SU-DHL-6 (cell line): Measurements from ENCODE around the gene PRKN.

ENCODE experiments used
- H2AFZ ChIP-seq: fragments of 200-600 bp; sonication (generic); 2 replicates; pipeline ENCODE4 v1.6.1; 2014; ENCODE audit warnings: low read depth, mild to moderate bottlenecking, moderate library complexity, mixed read lengths, antibody characterized with exemption, low read length; ENCODE audit not compliant: severe bottlenecking
- H3F3A ChIP-seq: fragments of 200-600 bp; shearing (Covaris generic); 2 replicates; pipeline ENCODE4 v1.6.0; 2016; ENCODE audit warnings: antibody characterized with exemption, mild to moderate bottlenecking; ENCODE audit not compliant: insufficient read depth
- H3K27ac ChIP-seq: fragments of 200-600 bp; sonication (generic); 2 replicates; pipeline ENCODE4 v1.5.1; 2016; ENCODE audit warnings: low read depth, mild to moderate bottlenecking, low read length, moderate library complexity, mixed read lengths
- H3K27me3 ChIP-seq: fragments of 200-600 bp; sonication (generic), shearing (Covaris generic); 2 replicates; pipeline ENCODE4 v1.6.0; 2014; ENCODE audit warnings: mild to moderate bottlenecking, low read length
- H3K36me3 ChIP-seq: fragments of 200-600 bp; sonication (generic); 2 replicates; pipeline ENCODE4 v1.6.1; 2014; ENCODE audit warnings: mild to moderate bottlenecking, low read length, mixed read lengths
- H3K4me2 ChIP-seq: fragments of 300-600, 200-600 bp; shearing (Covaris generic), sonication (generic); 2 replicates; pipeline ENCODE4 v1.6.0; 2014; ENCODE audit warnings: low read length, low read depth, mild to moderate bottlenecking; ENCODE audit not compliant: poor library complexity, severe bottlenecking
- H3K4me3 ChIP-seq: fragments of 200-600 bp; sonication (generic); 2 replicates; pipeline ENCODE4 v1.5.1; 2014; ENCODE audit warnings: antibody characterized with exemption, low read length, mild to moderate bottlenecking, mixed read lengths; ENCODE audit not compliant: insufficient read depth, poor library complexity, severe bottlenecking
- H3K79me2 ChIP-seq: fragments of 200-600 bp; sonication (generic); 2 replicates; pipeline ENCODE4 v1.6.1; 2014; ENCODE audit warnings: mild to moderate bottlenecking, low read length, moderate library complexity; ENCODE audit not compliant: insufficient read depth
- H3K9ac ChIP-seq: fragments of 200-600 bp; sonication (generic); 2 replicates; pipeline ENCODE4 v1.7.0; 2014; ENCODE audit warnings: mild to moderate bottlenecking, low read length
- H3K9me2 ChIP-seq: fragments of 200-600 bp; sonication (generic); replicated peaks from 2 replicates; pipeline ENCODE4 v1.6.1; 2014; ENCODE audit warnings: low read length; ENCODE audit not compliant: insufficient read depth
- H3K9me3 ChIP-seq: fragments of 200-600 bp; sonication (generic); 2 replicates; pipeline ENCODE4 v1.6.1; 2014; ENCODE audit warnings: low read length, mixed read lengths; ENCODE audit not compliant: insufficient read depth
- H4K20me1 ChIP-seq: fragments of 200-600 bp; sonication (generic); 2 replicates; pipeline ENCODE4 v1.6.1; 2014; ENCODE audit warnings: low read depth, mild to moderate bottlenecking, antibody characterized with exemption, low read length, moderate library complexity, mixed read lengths
- CTCF ChIP-seq: fragments of 200-600 bp; sonication (generic); IDR thresholded peaks from one replicate; pipeline ENCODE4 v1.5.1; 2017; ENCODE audit warnings: antibody characterized with exemption, mild to moderate bottlenecking, low read length, moderate library complexity; ENCODE audit not compliant: insufficient read depth, poor library complexity, severe bottlenecking
- EZH2phosphoT487 ChIP-seq: fragments of 200-600 bp; sonication (generic), shearing (Covaris generic); conservative IDR thresholded peaks from 2 replicates; pipeline ENCODE4 v1.6.1; 2018; ENCODE audit warnings: mild to moderate bottlenecking, antibody characterized with exemption, low read length, moderate library complexity, mixed read lengths

PRKN gene

GRCh38 chr6:161354276-161354840 is 1373.2 kb downstream of the PRKN start:
- Histone ChIP-seq H2AFZ (no peak overlapping the region), H3F3A (no peaks in the 10 kb centered on the region), H4K20me1 (no peaks in the 10 kb centered on the region), H3K27me3 (no peaks in the 10 kb centered on the region), H3K79me2 (no peaks in the 10 kb centered on the region), H3K4me2 (no peak overlapping the region), H3K36me3 (no peaks in the 10 kb centered on the region), H3K9me2 (no peaks in the 10 kb centered on the region), H3K4me3 (no peak overlapping the region), H3K9ac (no peak overlapping the region), H3K9me3 (no peaks in the 10 kb centered on the region), H3K27ac (no peak overlapping the region)
- TF ChIP-seq CTCF (no peak), EZH2phosphoT487 (no peak)

DNA sequence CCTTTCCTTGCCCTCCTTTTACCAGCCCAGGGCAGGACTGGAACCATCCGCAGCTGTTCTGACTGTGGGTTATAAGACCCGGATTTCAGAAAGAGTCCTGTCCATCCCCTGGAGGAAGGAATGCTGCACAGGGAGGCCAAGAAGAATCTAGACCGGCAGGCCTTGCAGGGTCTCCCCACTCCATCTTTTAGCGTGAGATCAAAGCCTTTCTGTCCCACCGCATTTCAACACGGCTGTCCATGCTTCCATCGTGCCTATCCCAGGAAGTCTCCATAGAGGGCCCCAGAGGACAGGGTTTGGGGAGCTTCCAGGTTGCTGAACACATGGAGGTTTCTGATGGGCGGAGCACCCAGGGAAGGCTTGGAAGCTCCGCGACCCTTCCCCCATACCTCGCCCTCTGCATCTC is 1374.4 kb downstream of the PRKN start:
- H3K36me3 ChIP-seq, result no peaks in the 10 kb centered on the region
- no peaks in the 10 kb centered on the region for H3K27me3 ChIP-seq
- no peaks in the 10 kb centered on the region for H3F3A ChIP-seq
- H3K9me2 ChIP-seq, result no peaks in the 10 kb centered on the region
- no peaks in the 10 kb centered on the region for H4K20me1 ChIP-seq
- no peaks in the 10 kb centered on the region for H3K79me2 ChIP-seq
- H2AFZ ChIP-seq, result no peak overlapping the region
- TF ChIP-seq EZH2phosphoT487, result no peak
- TF ChIP-seq CTCF, result no peak
- no peak overlapping the region for H3K27ac ChIP-seq
- no peak overlapping the region for H3K4me3 ChIP-seq
- no peaks in the 10 kb centered on the region for H3K9me3 ChIP-seq
- no peak overlapping the region for H3K9ac ChIP-seq
- no peak overlapping the region for H3K4me2 ChIP-seq

DNA sequence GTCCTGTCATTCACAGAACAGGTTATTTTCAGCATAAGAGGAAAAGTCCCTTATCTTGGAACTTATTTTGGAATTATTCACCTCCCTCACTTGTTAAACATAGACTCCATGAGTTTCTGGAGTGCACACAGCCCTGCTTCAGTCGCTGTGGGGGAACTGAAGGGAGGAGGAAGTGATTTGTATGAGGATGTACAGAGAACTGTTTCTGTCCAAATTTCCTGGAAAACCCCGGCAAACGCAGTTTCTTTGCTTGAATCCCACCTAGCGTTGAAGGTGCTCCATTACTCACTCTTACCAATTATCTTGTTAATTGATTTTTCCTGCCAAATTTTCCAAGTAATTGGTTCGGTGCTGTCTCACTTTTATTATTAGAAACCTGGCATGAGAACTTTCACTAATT is 1375.7 kb downstream of the PRKN start:
- no peak overlapping the region for H3K9ac ChIP-seq
- no peaks in the 10 kb centered on the region for H3K27me3 ChIP-seq
- no peaks in the 10 kb centered on the region for H3K36me3 ChIP-seq
- TF ChIP-seq EZH2phosphoT487, result no peak
- no peak for TF ChIP-seq CTCF
- H3K27ac ChIP-seq, result no peak overlapping the region
- H2AFZ ChIP-seq, result no peak overlapping the region
- H3K4me3 ChIP-seq, result no peak overlapping the region
- no peaks in the 10 kb centered on the region for H4K20me1 ChIP-seq
- no peaks in the 10 kb centered on the region for H3K79me2 ChIP-seq
- H3K9me3 ChIP-seq, result no peaks in the 10 kb centered on the region
- H3F3A ChIP-seq, result no peaks in the 10 kb centered on the region
- H3K4me2 ChIP-seq, result no peak overlapping the region
- no peaks in the 10 kb centered on the region for H3K9me2 ChIP-seq
